GM23338 (cell line): ENCODE measurements around the gene TRAPPC3L.

Source experiments
- CREB1 ChIP-seq: fragments of 250-450 bp; sonication (Bioruptor Pico); IDR thresholded peaks from 2 replicates; pipeline ENCODE4 v1.5.0; 2020; ENCODE audit warnings: low read depth, mild to moderate bottlenecking, moderate library complexity
- EZH2 ChIP-seq: fragments of 200-600 bp; sonication (generic); IDR thresholded peaks from one replicate; pipeline ENCODE4 v1.8.0; 2017; ENCODE audit warnings: antibody characterized with exemption, mild to moderate bottlenecking, low read depth; ENCODE audit not compliant: unreplicated experiment
- JUNB ChIP-seq: IDR thresholded peaks from one replicate; pipeline ENCODE4 v1.6.1; 2016; ENCODE audit warnings: antibody characterized with exemption; ENCODE audit not compliant: unreplicated experiment
- POLR2AphosphoS5 ChIP-seq: IDR thresholded peaks from 2 replicates; pipeline ENCODE4 v1.6.1; 2016; ENCODE audit warnings: antibody characterized with exemption, low read depth
- REST ChIP-seq: IDR thresholded peaks from one replicate; pipeline ENCODE4 v1.6.1; 2018; ENCODE audit warnings: antibody characterized with exemption; ENCODE audit not compliant: unreplicated experiment
- TF ChIP-seq, protein P1 (sequence below), 2 experiments: fragments of 200-600 bp in 1 of 2; sonication (generic) in 1 of 2; conservative IDR thresholded peaks; 2 replicates each; pipeline versions ENCODE4 v1.5.1 to v1.6.1; 2016 to 2017; ENCODE audit warnings: antibody characterized with exemption in 2 of 2, low read depth in 2 of 2, mild to moderate bottlenecking in 2 of 2, moderate library complexity in 1 of 2

DNA sequence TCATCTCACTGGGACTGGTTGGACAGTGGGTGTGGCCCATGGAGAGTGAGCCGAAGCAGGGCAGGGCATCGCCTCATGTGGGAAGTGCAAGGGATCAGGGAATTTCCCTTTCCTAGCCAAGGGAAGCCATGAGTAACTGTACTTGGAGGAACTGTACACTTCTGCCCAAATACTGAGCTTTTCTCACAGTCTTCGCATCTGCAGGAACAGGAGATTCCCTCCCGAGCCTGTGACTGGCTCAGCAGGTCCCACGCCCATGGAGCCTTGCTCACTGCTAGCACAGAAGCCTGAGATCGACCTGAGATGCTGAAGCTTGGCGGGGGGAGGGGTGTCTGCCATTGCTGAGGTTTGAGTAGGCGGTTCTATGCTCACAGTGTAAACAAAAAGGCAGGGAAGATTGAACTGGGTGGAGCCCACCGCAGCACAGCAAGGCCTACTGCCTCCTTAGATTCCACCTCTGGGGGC is 44.5 kb downstream of the TRAPPC3L start:
- TF ChIP-seq, protein P1, sequence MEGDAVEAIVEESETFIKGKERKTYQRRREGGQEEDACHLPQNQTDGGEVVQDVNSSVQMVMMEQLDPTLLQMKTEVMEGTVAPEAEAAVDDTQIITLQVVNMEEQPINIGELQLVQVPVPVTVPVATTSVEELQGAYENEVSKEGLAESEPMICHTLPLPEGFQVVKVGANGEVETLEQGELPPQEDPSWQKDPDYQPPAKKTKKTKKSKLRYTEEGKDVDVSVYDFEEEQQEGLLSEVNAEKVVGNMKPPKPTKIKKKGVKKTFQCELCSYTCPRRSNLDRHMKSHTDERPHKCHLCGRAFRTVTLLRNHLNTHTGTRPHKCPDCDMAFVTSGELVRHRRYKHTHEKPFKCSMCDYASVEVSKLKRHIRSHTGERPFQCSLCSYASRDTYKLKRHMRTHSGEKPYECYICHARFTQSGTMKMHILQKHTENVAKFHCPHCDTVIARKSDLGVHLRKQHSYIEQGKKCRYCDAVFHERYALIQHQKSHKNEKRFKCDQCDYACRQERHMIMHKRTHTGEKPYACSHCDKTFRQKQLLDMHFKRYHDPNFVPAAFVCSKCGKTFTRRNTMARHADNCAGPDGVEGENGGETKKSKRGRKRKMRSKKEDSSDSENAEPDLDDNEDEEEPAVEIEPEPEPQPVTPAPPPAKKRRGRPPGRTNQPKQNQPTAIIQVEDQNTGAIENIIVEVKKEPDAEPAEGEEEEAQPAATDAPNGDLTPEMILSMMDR (conservative IDR thresholded peaks at IDR 0.05; ENCODE audit: low read depth in 2 of 2): no peak
- TF ChIP-seq POLR2AphosphoS5 (no peak), JUNB (no peak), REST (no peak), EZH2 (no peak), CREB1 (CRISPR knock-in tag) (no peak)
